ENCODE results near the gene APBB2.
A peak's percentile ranks its signal among the peaks of the same experiment; 100 is the strongest.

The APBB2 gene

DNA sequence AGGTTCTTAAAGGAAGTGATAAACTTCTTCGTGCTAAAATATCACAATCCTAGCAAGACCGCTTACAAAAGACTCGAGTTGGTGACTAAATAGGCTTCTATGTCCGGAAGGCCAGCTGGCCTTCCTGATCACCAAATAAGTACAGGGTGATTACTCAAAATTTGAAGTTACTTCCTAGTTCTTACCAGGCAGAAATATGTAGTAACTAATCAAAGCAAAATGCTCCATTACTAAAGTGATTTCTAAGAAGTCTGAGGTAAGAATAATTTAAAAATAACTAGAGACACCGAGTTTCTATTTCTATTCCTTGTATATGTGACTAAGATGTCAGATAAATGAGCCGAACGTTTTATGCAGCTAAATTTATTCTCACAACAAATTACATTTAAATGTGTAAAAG, 402.4 kb downstream of the APBB2 start:
- H3K79me1 ChIP-seq (ENCODE audit: low read length) = no peaks in the 10 kb centered on the region
- no peak overlapping the region for H4K8ac ChIP-seq (ENCODE audit: low read depth, low read length)
- H2AFZ ChIP-seq (ENCODE audit: insufficient read depth, low read length, poor library complexity) = no peak overlapping the region
- H3K79me2 ChIP-seq (ENCODE audit: control insufficient read depth, insufficient read depth, low read length, poor library complexity) = no peaks in the 10 kb centered on the region
- peaks cover 3 to 20% of the 10 kb centered on the region in 2 experiments for H3K36me3 ChIP-seq (ENCODE audit: control insufficient read depth in 1 of 2, insufficient read depth in 2 of 2, low read length in 2 of 2)
- no peak overlapping the region for H3K18ac ChIP-seq (ENCODE audit: low read length)
- H3K23ac ChIP-seq (ENCODE audit: low read length) = no peak overlapping the region
- no peak overlapping the region for H3K27ac ChIP-seq (ENCODE audit: low read depth, low read length)
- H3K4me2 ChIP-seq (ENCODE audit: low read length) = no peak overlapping the region
- DNase-seq = peak; percentile 77 to 85
- H3K14ac ChIP-seq (ENCODE audit: low read length) = no peak overlapping the region
- no CpG with 5 or more reads among the region's 7 CpGs for WGBS (ENCODE audit: extremely low coverage, insufficient coverage, insufficient read length)
- no peak overlapping the region for H3K9ac ChIP-seq (ENCODE audit: low read length)
- H2BK120ac ChIP-seq (ENCODE audit: insufficient read depth, low read length, poor library complexity) = no peak overlapping the region
- H3K27me3 ChIP-seq (ENCODE audit: insufficient read depth, low read length) = no peaks in the 10 kb centered on the region
- H3K4me1 ChIP-seq (ENCODE audit: control insufficient read depth in 1 of 2, insufficient read depth in 2 of 2, low read length in 2 of 2) = no peaks in the 10 kb centered on the region
- no peak overlapping the region for H3K4ac ChIP-seq (ENCODE audit: low read depth, low read length)
- H2BK5ac ChIP-seq (ENCODE audit: low read depth, low read length, poor library complexity) = no peak overlapping the region
- no peak overlapping the region for H4K91ac ChIP-seq (ENCODE audit: low read depth, low read length)
- H4K12ac ChIP-seq (ENCODE audit: low read depth, low read length) = no peak overlapping the region
- H2AK5ac ChIP-seq (ENCODE audit: low read length) = no peak overlapping the region
- H3K4me3 ChIP-seq (ENCODE audit: low read depth, low read length) = no peak overlapping the region
- no peak overlapping the region for H2BK12ac ChIP-seq (ENCODE audit: low read length)
- no peaks in the 10 kb centered on the region for H3K9me3 ChIP-seq (ENCODE audit: insufficient read depth, low read depth, low read length)

DNA sequence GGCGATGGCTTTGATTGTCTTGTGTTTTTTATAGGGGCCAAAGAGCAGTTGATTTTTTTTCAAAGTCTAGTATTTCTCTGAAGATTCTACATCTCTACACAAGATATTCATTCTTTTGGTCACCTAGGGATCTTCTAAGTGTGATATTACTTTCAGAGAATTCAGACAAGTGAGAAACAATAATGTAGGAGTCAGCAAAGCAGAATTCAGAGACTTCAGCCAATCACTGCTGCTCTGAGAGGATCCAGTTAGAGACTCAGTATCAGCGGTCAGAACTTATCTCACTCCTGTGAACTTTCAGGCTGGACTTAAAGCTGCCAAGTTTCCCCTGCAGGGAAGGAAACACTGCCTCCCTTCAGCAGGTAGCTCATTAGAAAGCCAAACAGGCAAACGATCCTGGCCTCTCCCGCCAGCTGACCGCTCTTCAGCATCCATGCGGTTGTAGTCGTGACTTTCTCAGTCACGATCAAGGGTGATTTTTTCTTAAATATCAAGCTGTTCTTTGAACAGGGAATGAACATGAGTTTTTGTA, 405.4 kb downstream of the APBB2 start:
- Histone ChIP-seq H2BK120ac (ENCODE audit: insufficient read depth, low read length, poor library complexity) (no peak overlapping the region), H4K91ac (ENCODE audit: low read depth, low read length) (no peak overlapping the region), H3K27ac (ENCODE audit: low read depth, low read length) (no peak overlapping the region), H3K36me3 (ENCODE audit: control insufficient read depth in 1 of 2, insufficient read depth in 2 of 2, low read length in 2 of 2) (peaks cover 2 to 5% of the 10 kb centered on the region in 2 experiments), H3K4me3 (ENCODE audit: low read depth, low read length) (no peak overlapping the region), H4K8ac (ENCODE audit: low read depth, low read length) (no peak overlapping the region), H3K4me2 (ENCODE audit: low read length) (no peak overlapping the region), H3K4me1 (ENCODE audit: control insufficient read depth in 1 of 2, insufficient read depth in 2 of 2, low read length in 2 of 2) (no peaks in the 10 kb centered on the region), H3K79me1 (ENCODE audit: low read length) (no peaks in the 10 kb centered on the region), H3K18ac (ENCODE audit: low read length) (no peak overlapping the region), H3K23ac (ENCODE audit: low read length) (no peak overlapping the region), H3K9me3 (ENCODE audit: insufficient read depth, low read depth, low read length) (no peaks in the 10 kb centered on the region), H3K4ac (ENCODE audit: low read depth, low read length) (no peak overlapping the region), H3K79me2 (ENCODE audit: control insufficient read depth, insufficient read depth, low read length, poor library complexity) (no peaks in the 10 kb centered on the region), H3K14ac (ENCODE audit: low read length) (no peak overlapping the region), H2AK5ac (ENCODE audit: low read length) (no peak overlapping the region), H2AFZ (ENCODE audit: insufficient read depth, low read length, poor library complexity) (no peak overlapping the region), H3K9ac (ENCODE audit: low read length) (no peak overlapping the region), H2BK5ac (ENCODE audit: low read depth, low read length, poor library complexity) (no peak overlapping the region), H4K12ac (ENCODE audit: low read depth, low read length) (no peak overlapping the region), H3K27me3 (ENCODE audit: insufficient read depth, low read length) (no peaks in the 10 kb centered on the region), H2BK12ac (ENCODE audit: low read length) (no peak overlapping the region)
- no peak for DNase-seq
- WGBS (ENCODE audit: extremely low coverage, insufficient coverage, insufficient read length) = no CpG with 5 or more reads among the region's 8 CpGs

DNA sequence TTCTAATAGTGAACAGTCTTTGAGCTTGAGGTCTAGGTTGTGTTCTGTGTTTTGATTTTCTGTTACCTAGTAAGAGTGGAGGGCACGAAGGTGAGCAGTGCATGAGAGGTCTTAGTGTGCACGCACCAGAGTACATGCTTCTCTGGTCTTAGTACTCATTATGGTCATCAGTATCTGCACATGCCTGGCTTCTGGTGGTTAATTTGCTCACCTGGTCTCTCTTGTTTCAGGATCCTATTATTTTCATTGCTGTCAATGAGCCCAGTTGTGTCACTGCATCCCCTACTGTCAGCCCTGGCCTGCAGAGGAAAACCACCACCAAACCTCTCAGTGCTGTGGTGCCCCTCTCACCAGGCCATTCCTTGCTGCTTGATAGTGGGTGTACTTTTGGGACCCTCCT, 409.7 kb downstream of the APBB2 start:
- Histone ChIP-seq H2BK12ac (ENCODE audit: low read length) (no peak overlapping the region), H2BK5ac (ENCODE audit: low read depth, low read length, poor library complexity) (no peak overlapping the region), H2AFZ (ENCODE audit: insufficient read depth, low read length, poor library complexity) (no peak overlapping the region), H3K4me3 (ENCODE audit: low read depth, low read length) (no peak overlapping the region), H3K18ac (ENCODE audit: low read length) (no peak overlapping the region), H4K12ac (ENCODE audit: low read depth, low read length) (no peak overlapping the region), H3K36me3 (ENCODE audit: control insufficient read depth in 1 of 2, insufficient read depth in 2 of 2, low read length in 2 of 2) (peaks cover 2 to 3% of the 10 kb centered on the region in 2 experiments), H2AK5ac (ENCODE audit: low read length) (no peak overlapping the region), H3K27me3 (ENCODE audit: insufficient read depth, low read length) (no peaks in the 10 kb centered on the region), H4K8ac (ENCODE audit: low read depth, low read length) (no peak overlapping the region), H3K4me2 (ENCODE audit: low read length) (no peak overlapping the region), H3K79me1 (ENCODE audit: low read length) (no peaks in the 10 kb centered on the region), H3K23ac (ENCODE audit: low read length) (no peak overlapping the region), H3K9me3 (ENCODE audit: insufficient read depth, low read depth, low read length) (no peaks in the 10 kb centered on the region), H3K4ac (ENCODE audit: low read depth, low read length) (no peak overlapping the region), H3K9ac (ENCODE audit: low read length) (no peak overlapping the region), H4K91ac (ENCODE audit: low read depth, low read length) (no peak overlapping the region), H3K27ac (ENCODE audit: low read depth, low read length) (no peak overlapping the region), H2BK120ac (ENCODE audit: insufficient read depth, low read length, poor library complexity) (no peak overlapping the region), H3K79me2 (ENCODE audit: control insufficient read depth, insufficient read depth, low read length, poor library complexity) (no peaks in the 10 kb centered on the region), H3K14ac (ENCODE audit: low read length) (no peak overlapping the region), H3K4me1 (ENCODE audit: control insufficient read depth in 1 of 2, insufficient read depth in 2 of 2, low read length in 2 of 2) (no peaks in the 10 kb centered on the region)
- WGBS (ENCODE audit: extremely low coverage, insufficient coverage, insufficient read length) = no CpG with 5 or more reads among the region's 2 CpGs
- DNase-seq = no peak

DNA sequence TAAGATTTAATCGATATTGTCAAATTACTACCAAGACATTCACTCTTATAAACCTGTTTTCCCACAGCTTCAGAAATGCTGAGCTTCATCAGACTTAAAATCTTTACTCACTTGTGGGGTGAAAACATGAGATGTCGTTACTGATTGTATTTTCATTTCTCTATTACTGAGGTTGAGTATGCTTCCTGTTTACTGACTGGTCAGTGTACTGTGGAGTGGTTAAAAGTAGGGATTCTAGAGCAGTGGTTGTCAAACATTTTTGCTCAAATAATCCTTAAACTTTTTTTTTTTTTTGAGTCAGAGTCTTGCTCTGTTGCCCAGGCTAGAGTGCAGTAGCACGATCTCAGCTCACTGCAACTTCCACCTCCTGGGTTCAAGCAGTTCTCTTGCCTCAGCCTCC, 414.3 kb downstream of the APBB2 start:
- H3K9ac ChIP-seq (ENCODE audit: low read length) = no peak overlapping the region
- no peak overlapping the region for H3K27ac ChIP-seq (ENCODE audit: low read depth, low read length)
- H2BK120ac ChIP-seq (ENCODE audit: insufficient read depth, low read length, poor library complexity) = no peak overlapping the region
- H3K36me3 ChIP-seq (ENCODE audit: control insufficient read depth in 1 of 2, insufficient read depth in 2 of 2, low read length in 2 of 2) = no peaks in the 10 kb centered on the region
- no peaks in the 10 kb centered on the region for H3K79me1 ChIP-seq (ENCODE audit: low read length)
- H2AK5ac ChIP-seq (ENCODE audit: low read length) = no peak overlapping the region
- no peak overlapping the region for H3K4ac ChIP-seq (ENCODE audit: low read depth, low read length)
- H3K4me3 ChIP-seq (ENCODE audit: low read depth, low read length) = no peak overlapping the region
- H3K14ac ChIP-seq (ENCODE audit: low read length) = no peak overlapping the region
- WGBS (ENCODE audit: extremely low coverage, insufficient coverage, insufficient read length) = no CpG with 5 or more reads among the region's 3 CpGs
- H4K91ac ChIP-seq (ENCODE audit: low read depth, low read length) = no peak overlapping the region
- no peaks in the 10 kb centered on the region for H3K79me2 ChIP-seq (ENCODE audit: control insufficient read depth, insufficient read depth, low read length, poor library complexity)
- H2BK5ac ChIP-seq (ENCODE audit: low read depth, low read length, poor library complexity) = no peak overlapping the region
- no peak overlapping the region for H2AFZ ChIP-seq (ENCODE audit: insufficient read depth, low read length, poor library complexity)
- H3K23ac ChIP-seq (ENCODE audit: low read length) = no peak overlapping the region
- H3K9me3 ChIP-seq (ENCODE audit: insufficient read depth, low read depth, low read length) = no peaks in the 10 kb centered on the region
- no peak for DNase-seq
- H3K27me3 ChIP-seq (ENCODE audit: insufficient read depth, low read length) = no peaks in the 10 kb centered on the region
- H4K8ac ChIP-seq (ENCODE audit: low read depth, low read length) = no peak overlapping the region
- no peak overlapping the region for H2BK12ac ChIP-seq (ENCODE audit: low read length)
- H4K12ac ChIP-seq (ENCODE audit: low read depth, low read length) = no peak overlapping the region
- H3K4me2 ChIP-seq (ENCODE audit: low read length) = no peak overlapping the region
- H3K18ac ChIP-seq (ENCODE audit: low read length) = no peak overlapping the region
- no peaks in the 10 kb centered on the region for H3K4me1 ChIP-seq (ENCODE audit: control insufficient read depth in 1 of 2, insufficient read depth in 2 of 2, low read length in 2 of 2)
